Pancreas (tissue), 10 donors: Measurements from ENCODE around the gene CDK18. TPM values are rescaled to one million over a fixed set of nuclear protein-coding genes. Genes with fewer than 3 reads are reported as not detected.

Source experiments
- ATAC-seq, 4 donors: fragments of 200-7000 bp; cut with Tn5 transposase; one replicate each; pipeline versions ENCODE4 v1.8.0 to v1.9.1; 2020; ENCODE audit warnings: mild to moderate bottlenecking in 4 of 4, moderate library complexity in 4 of 4
- DNase-seq, 6 donors: peaks; one replicate each; pipeline ENCODE4 v3.0.0-alpha.2; 2020
- FAIRE-seq: peaks from 2 replicates; lab custom pipeline; 2012; peaks lifted over from hg19 to GRCh38; lab: Jason Lieb, UNC
- H3K27ac ChIP-seq, 4 donors: fragments of 200-600 bp; sonication (generic); 1 replicate in 3 of 4; 2 replicates in 1 of 4; pipeline versions ENCODE4 v1.5.0 to v1.8.0; 2020
- H3K27me3 ChIP-seq, 4 donors: fragments of 200-600 bp; one replicate each; pipeline ENCODE4 v1.8.0; 2021
- H3K36me3 ChIP-seq, 3 donors: fragments of 200-600 bp; sonication (generic) in 1 of 3; one replicate each; pipeline versions ENCODE4 v1.5.0 to v1.8.0; 2020 to 2021
- H3K4me1 ChIP-seq, 3 donors: fragments of 200-600 bp; one replicate each; pipeline ENCODE4 v1.8.0; 2021
- H3K4me3 ChIP-seq, 4 donors: fragments of 200-600 bp; sonication (generic) in 2 of 4; one replicate each; pipeline versions ENCODE4 v1.5.0 to v1.8.0; 2020 to 2021
- H3K9me3 ChIP-seq, 4 donors: fragments of 200-600 bp; one replicate each; pipeline ENCODE4 v1.8.0; 2021
- WGBS, 2 donors: extraction: QIAGEN DNeasy Blood & Tissue Kit; methylation state at CpG; one replicate each; pipeline ENCODE4 v1.1.7; 2013; 5-methylcytosine and 5-hydroxymethylcytosine counted together
- intact Hi-C, 3 donors: fragments of 100-400 bp; cut with DNase I; formaldehyde crosslinking; loops; one replicate each; pipeline versions ENCODE4 v1.11.1 to v1.14.2; 2022
- polyA plus RNA-seq, 2 donors: library from polyadenylated mRNA; stranded (reverse); fragments of 200-250 nt; gene quantifications; one replicate each; pipeline ENCODE4 v1.2.3, GENCODE V29; 2013
- total RNA-seq, 6 donors: library from RNA; stranded (reverse); fragmentation: NEBNext Ultra II Directional in 4 of 6; extraction: Animal tissue kit (Norgen Biotek cat#: 25700) in 4 of 6; gene quantifications; one replicate each; pipeline versions ENCODE4 v1.2.1 to v1.2.4, GENCODE V29; 2021 to 2023
- TF ChIP-seq, protein P1 (sequence below), 4 donors: fragments of 200-600 bp; sonication (generic) in 3 of 4; IDR thresholded peaks; one replicate each; pipeline versions ENCODE4 v1.5.0 to v1.8.0; 2021; ENCODE audit warnings: antibody characterized with exemption in 4 of 4
- donor health status: healthy with polysubstance abuse.
- donor health status: DM: no; HTN: no; CAD: no; lungs with moderate emphysema.
- donor health status: DM: no; HTN: no; CAD: no.
- donor health status: control.
- donor health status: control.
- donor health status: Bipolar disorder and iron deficiency.
- donor health status: DM: yes; HTN: yes; CAD: no.
- donor health status: DM: no; HTN: no; CAD: no.
- donor health status: DM: no; HTN: no; CAD: no.
- donor health status: DM: yes; HTN: yes; CAD: no.

CDK18 gene
- total and polyA plus RNA-seq, 8 donors: 7.7 to 35.4 (median 14.3) TPM

DNA sequence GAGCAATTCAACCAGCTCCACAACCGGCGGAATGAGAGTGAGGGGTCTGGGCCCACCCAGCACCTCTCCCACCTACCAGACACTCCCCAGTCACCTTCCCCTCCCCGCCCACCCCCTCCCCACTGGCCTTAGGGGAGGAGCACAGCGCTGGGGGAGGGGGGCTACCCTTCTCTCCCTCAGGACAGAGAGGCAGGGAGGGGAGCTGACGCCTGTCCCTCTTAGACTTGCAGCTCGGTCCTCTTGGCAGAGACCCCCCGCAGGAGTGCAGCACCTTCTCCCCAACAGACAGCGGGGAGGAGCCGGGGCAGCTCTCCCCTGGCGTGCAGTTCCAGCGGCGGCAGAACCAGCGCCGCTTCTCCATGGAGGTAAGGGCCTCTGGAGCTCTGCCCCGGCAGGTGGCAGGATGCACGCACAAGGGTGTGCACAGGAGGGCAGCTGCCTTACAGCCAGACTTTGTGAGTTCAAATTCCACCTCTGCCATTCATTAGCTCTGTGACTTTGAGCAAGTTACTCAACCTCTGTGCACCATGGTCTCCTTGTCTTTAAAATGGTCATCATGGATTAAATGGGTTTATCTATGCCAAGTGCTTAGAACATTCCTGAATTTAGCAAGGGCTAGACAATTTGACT lies 18.9 kb downstream of the CDK18 start:
- WGBS, 2 donors: 86 to 91% methylated on average over 14 to 16 of the region's 16 CpGs
- intact Hi-C loops: loop anchor here in 1 of 3 donors (10.0 kb wide), 1 partner anchor 189 kb away; no protein-coding TSS in a partner anchor

DNA sequence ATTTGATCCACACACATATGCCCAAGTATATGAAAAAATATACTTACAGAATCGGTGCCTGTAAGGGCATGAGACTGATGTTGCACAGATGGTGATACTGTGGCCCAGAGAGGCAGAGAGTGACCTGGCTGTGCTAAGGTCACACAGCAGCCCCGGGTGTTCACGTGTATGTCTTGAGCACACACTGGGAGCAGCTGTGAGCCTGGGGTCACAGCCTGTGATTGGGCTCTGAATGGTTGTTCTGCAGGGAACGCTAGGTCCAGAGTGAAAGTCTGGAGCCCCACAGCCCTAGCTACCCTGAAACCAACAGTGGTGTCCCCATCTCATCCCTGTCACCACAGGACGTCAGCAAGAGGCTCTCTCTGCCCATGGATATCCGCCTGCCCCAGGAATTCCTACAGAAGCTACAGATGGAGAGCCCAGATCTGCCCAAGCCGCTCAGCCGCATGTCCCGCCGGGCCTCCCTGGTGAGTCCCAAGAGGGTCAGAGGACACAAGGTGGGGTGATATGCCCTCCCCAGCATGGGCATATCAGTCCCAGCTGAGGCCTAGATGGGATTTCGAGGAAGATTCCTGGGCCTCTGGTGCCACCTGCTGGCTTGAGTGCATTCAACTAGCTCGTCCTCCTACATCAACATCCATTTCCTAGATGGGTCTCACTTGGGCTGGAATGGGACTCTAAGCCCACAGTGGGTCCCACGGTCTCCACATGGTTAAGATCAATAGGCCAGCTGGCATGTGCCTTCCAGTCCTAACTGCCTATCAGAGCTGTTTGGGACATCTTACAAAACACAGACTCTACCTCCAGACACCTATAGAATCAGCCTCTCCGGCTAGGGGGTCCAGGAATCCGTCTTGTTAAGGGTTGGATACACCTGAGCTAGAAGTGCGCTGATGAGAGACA lies 19.7 kb downstream of the CDK18 start:
- Histone ChIP-seq H3K9me3 (no peaks in the 10 kb centered on the region), H3K27ac (no peak overlapping the region), H3K4me3 (no peak overlapping the region), H3K4me1 (no peaks in the 10 kb centered on the region), H3K36me3 (no peaks in the 10 kb centered on the region), H3K27me3 (no peaks in the 10 kb centered on the region)
- FAIRE-seq (no peak), ATAC-seq (peak; percentile 63 to 81 (median 76)), DNase-seq (peak; percentile 62 to 86 (median 77))
- intact Hi-C loops: loop anchor here in 1 of 3 donors (2.0 to 10.0 kb wide), 2 partner anchors 35 to 189 kb away; no protein-coding TSS in a partner anchor
- WGBS, 2 donors: 45% methylated on average over 16 of the region's 16 CpGs
- TF ChIP-seq, protein P1, sequence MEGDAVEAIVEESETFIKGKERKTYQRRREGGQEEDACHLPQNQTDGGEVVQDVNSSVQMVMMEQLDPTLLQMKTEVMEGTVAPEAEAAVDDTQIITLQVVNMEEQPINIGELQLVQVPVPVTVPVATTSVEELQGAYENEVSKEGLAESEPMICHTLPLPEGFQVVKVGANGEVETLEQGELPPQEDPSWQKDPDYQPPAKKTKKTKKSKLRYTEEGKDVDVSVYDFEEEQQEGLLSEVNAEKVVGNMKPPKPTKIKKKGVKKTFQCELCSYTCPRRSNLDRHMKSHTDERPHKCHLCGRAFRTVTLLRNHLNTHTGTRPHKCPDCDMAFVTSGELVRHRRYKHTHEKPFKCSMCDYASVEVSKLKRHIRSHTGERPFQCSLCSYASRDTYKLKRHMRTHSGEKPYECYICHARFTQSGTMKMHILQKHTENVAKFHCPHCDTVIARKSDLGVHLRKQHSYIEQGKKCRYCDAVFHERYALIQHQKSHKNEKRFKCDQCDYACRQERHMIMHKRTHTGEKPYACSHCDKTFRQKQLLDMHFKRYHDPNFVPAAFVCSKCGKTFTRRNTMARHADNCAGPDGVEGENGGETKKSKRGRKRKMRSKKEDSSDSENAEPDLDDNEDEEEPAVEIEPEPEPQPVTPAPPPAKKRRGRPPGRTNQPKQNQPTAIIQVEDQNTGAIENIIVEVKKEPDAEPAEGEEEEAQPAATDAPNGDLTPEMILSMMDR (IDR thresholded peaks at IDR 0.05): peak; percentile 47 to 62 (median 59)

More for the DNA sequence above, 18.9 kb downstream of the CDK18 start:
- H3K4me1 ChIP-seq: no peaks in the 10 kb centered on the region
- no peak for ATAC-seq
- H3K4me3 ChIP-seq: no peak overlapping the region
- no peak overlapping the region for H3K27ac ChIP-seq
- H3K9me3 ChIP-seq: no peaks in the 10 kb centered on the region
- TF ChIP-seq, protein P1 (IDR thresholded peaks at IDR 0.05): no peak
- no peaks in the 10 kb centered on the region for H3K36me3 ChIP-seq
- FAIRE-seq: no peak
- no peaks in the 10 kb centered on the region for H3K27me3 ChIP-seq
- DNase-seq: peak in 1 of 6 donors; percentile 63

DNA sequence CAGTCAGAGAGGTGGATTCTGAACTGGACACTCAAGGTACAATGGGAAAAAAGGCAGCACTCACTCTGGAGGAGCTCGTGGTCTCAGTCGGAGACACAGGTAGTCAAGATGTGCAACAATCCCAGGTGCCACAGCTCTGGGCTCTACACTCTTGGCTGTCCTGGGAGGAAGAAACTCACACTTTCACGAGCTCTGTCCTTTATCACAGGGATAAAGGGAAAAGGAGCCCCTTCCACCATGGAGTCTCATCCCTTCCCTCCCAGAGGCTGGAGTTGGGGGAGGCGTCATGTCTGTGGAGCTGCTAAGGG lies 20.3 kb downstream of the CDK18 start:
- Histone ChIP-seq H3K4me1 (no peaks in the 10 kb centered on the region), H3K9me3 (no peaks in the 10 kb centered on the region), H3K4me3 (no peak overlapping the region), H3K36me3 (no peaks in the 10 kb centered on the region), H3K27me3 (no peaks in the 10 kb centered on the region), H3K27ac (no peak overlapping the region)
- ATAC-seq: no peak
- intact Hi-C loops: loop anchor here in 2 of 3 donors (2.0 to 10.0 kb wide), 4 partner anchors 32 to 190 kb away; no protein-coding TSS in a partner anchor
- TF ChIP-seq, protein P1 (IDR thresholded peaks at IDR 0.05): no peak
- FAIRE-seq: no peak
- no peak for DNase-seq
- 80 to 87% methylated on average over 4 of the region's 4 CpGs for WGBS, 2 donors

DNA sequence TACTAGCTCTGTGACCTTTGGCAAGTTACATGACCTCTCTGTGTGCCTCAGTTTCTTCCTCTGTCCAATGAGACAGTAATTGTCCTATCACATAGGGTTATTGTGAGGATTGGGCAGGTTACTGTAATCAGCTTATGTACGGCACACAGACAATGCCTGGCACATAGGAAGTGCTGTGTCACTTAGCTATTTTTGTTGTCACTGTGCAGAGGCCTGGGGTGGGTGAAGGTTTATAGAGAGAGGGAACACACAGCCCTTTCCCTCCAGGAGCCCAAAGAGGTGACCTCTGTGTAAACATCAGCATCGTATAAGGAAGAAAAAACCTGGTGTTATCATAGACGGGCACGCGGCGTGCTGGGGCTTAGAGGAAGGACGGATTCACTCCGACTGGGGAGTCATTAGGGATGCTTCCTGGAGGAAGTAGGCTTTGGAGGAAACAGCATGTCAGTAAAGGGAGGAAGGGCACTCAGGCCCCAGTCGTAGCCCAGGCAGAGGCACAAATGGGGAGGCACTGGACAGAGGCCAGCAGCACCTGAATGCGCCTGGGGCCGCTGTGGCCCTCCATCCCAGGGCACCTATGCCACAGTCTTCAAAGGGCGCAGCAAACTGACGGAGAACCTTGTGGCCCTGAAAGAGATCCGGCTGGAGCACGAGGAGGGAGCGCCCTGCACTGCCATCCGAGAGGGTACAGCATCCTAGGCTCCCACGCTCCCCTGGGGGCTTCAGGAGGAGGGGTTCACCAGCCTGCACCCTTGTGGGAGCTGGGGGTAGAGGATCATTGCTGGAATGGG lies 21.2 kb downstream of the CDK18 start:
- WGBS, 2 donors: 90 to 93% methylated on average over 18 of the region's 18 CpGs
- Histone ChIP-seq H3K27ac (no peak overlapping the region), H3K4me3 (no peak overlapping the region), H3K4me1 (no peaks in the 10 kb centered on the region), H3K9me3 (no peaks in the 10 kb centered on the region), H3K27me3 (no peaks in the 10 kb centered on the region), H3K36me3 (no peaks in the 10 kb centered on the region)
- no peak for DNase-seq
- TF ChIP-seq, protein P1 (IDR thresholded peaks at IDR 0.05): no peak
- no peak for ATAC-seq
- intact Hi-C loops: loop anchor here in 2 of 3 donors (2.0 to 10.0 kb wide), 4 partner anchors 33 to 191 kb away; no protein-coding TSS in a partner anchor
- FAIRE-seq: no peak
